GM21717 (cell line): ENCODE data around the gene FBLIM1.

Experiments
- ATAC-seq: cut with Tn5 transposase; IDR thresholded peaks from one replicate; pipeline ENCODE4 v1.9.1; 2021; ENCODE audit warnings: mild to moderate bottlenecking, moderate library complexity; ENCODE audit not compliant: unreplicated experiment

Gene FBLIM1, protein sequence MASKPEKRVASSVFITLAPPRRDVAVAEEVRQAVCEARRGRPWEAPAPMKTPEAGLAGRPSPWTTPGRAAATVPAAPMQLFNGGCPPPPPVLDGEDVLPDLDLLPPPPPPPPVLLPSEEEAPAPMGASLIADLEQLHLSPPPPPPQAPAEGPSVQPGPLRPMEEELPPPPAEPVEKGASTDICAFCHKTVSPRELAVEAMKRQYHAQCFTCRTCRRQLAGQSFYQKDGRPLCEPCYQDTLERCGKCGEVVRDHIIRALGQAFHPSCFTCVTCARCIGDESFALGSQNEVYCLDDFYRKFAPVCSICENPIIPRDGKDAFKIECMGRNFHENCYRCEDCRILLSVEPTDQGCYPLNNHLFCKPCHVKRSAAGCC

DNA sequence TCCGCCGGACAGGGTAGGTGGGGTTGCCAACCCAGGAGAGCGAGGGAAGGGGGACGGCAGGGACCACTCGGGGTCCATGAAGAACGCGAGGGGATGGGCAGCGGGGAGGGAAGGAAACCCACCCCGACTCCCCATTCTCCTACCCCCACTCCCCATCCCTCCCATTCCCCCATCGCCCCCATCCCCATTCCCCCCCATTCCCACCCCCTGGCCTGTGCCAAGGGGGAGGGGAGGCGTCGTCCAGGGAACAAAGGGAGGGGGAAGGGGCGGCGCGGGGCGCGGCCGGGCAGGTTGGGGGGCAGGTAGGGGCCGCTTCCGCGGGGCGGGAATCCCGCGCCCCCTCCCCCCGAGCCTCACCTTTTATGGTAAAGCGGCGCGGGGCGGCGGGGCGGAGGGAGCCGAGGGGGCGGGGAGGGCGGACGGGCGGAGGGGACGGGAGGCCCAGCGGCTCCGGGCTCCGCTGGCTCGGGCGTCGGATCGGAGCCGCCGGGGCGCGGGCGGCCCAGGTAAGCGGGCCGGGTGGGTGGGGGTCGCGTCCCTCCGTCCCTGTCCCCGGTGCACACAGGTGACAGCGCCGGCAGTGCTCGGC lies at the start of gene FBLIM1:
Gene FBLIM1, plus strand, starts transcription at position 453 of the 589 bp plus-strand sequence. CDS start 6,189 bp downstream, outside the sequence.
- no peak for ATAC-seq

DNA sequence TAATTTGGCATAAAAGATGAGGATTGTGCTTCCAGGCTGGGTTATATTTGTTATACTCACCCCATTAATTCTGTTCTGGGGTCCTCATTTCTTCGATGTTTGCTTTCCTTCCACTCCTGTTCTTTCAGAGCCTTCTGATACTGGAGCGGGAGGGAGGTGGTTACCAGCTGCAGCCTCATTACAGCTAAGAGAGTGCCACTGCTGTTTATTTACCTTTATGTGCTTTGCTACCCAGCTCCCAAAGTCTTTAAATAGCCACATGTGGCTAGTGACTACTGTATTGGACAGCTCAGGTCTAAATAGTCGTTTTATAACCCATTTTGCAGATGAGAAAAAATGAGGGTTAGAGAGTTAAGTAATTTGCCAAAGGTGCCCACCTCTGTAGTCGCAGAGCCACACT lies 49.4 kb upstream of the FBLIM1 start:
- ATAC-seq: no peak

DNA sequence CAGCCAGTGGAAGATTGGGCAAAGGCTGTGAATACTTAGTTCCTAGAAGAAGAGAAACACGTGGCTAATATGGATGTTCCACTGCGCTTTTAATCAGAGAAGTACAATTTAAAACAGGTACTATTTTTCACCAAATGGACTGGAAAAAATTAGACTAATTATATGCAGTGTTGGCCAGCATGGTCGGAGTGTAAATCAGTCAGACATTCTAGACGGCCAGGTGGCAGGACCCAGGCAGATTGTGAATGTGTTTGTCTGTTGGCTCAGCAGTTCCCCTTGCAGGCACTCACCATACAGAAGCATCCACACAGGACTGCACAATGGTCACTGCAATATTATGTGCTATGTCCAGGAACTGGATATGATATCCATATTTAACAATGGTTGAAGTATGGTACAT lies 46.4 kb upstream of the FBLIM1 start:
- ATAC-seq: no peak

DNA sequence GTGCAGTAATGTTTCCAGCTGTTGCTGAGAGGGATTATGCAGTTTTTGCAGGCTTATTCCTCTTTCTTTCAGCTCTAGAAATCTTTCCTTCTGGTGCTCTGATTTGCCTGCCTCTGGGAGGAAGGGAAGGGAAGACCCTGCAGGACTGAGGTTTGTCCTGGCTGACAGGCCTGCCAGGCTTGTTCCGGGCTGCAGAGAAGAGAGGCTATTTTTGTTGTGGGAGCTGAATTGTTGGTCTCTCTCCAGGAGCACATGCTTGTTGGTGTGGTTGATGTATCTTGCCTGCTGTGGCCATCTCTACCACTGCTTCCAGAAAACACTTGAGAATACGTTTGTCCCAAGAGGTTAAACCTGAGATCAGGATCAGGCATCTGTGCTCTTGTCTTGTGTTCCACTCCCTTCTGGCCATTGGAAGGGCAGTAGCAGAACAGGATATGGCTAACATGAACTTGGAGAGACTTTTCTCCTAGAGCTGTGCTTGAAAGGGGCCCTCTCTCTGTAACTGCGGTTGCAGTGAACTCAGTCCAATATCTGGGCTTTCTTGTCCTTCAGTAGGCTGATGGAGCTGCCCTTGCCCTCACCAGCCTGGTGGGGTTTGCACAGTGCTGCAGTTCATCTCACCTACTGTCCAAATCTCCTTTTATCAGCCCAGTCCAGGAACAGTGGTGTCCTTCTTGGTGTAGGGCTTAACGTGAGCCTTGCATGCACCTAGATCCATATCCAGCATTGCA lies 44.0 kb upstream of the FBLIM1 start:
- ATAC-seq: no peak

DNA sequence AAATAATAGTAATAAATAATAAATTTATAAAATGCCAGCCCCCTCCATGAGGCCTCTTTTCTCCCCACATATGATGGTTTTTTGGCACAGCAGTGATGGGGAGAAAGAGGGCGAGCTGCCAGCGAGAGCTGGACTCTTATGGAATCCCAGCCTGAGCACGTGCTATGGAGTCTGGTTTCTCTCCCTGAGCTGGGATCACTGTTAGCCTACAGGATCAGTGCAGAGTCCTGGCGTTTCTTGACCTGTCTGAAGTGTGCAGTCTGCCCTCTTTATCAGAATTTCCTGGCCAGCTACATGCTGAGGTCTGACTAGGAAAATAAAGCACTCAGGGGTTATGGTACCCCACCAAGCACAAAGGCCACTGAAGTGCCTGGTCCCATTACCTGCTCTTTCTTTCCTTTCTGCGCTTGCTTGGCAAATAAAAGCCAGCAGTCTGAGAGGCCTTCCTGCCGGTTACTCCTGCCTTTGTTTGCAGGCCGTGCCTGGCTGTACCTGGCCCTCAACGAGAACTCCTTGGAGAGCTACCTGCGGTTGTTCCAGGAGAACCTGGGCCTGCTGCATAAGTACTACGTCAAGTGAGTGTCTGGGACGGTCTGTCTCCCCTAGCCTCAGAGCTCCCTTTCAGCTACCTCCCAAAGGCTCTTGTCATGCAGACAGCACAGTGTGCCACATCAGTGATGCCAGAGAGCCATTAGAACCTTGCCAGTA lies 41.0 kb upstream of the FBLIM1 start:
- ATAC-seq: no peak

DNA sequence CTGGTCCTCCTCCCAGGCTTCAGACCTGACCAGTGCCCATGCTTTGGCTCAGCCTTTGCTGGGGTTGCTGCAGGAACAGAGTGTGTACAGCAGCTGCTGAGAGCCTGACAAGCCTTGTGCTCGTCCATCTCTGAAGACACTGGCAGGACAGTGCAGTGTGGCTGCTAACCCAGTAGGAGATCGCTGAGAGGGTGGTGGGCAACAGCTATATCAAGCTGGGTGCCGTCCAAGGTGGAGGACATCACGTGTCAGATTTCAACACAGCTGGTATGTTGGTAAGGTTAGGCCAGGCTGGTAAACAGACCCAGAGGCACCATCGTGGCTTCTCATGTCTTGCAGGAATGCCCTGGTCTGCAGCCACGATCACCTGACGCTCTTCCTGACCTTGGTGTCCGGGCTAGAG lies 40.4 kb upstream of the FBLIM1 start:
- no peak for ATAC-seq

DNA sequence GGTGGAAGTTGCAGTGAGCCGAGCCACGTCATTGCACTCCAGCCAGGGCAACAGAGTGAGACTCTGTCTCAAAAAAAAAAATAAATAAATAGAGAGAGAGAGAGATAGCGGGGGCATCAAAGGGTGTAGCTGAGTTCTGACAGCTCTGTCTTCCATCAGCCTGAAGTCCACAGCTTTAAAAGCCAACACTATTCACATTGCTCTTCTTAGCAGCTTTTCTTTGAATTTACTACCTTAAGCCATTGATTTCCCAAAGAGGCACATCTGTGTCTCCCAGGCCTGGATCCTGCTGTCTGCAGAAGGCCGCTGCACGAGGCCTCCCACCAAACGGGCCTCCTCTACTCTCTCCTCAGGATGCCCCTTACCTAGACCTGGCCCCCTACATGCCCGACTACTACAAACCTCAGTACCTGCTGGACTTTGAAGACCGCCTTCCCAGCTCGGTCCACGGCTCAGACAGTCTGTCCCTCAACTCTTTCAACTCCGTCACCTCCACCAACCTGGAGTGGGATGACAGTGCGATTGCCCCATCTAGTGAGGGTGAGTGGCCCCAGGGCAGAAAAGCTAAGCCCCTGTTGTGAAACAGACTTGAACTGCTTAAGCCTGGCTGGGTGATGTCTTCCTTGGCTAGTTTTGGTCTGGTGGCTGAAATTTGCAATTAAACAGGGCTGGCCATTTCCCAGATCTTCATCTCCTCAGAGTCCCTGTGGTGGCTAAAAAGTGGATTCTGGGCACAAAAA lies 39.0 kb upstream of the FBLIM1 start:
- no peak for ATAC-seq

DNA sequence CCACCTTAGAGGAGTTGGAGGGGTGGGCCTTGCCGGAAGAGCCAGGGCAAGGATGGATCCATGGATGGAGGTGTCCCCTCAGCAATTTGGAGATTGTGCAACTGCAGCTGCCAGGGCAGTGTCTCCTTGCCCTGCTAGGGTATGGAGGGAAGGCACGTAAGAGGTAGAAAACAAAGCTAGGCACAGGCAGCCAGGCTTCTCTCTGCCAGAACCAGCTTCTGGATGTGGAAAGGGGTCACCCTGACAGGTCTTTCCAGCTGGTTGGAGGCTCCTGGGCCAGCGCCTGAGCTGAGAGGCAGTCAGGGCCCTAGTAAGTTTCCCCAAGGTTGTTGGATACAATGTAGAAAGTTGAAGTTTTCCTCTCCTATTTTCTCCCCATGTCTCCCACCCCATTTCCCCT lies 37.7 kb upstream of the FBLIM1 start:
- ATAC-seq: no peak

DNA sequence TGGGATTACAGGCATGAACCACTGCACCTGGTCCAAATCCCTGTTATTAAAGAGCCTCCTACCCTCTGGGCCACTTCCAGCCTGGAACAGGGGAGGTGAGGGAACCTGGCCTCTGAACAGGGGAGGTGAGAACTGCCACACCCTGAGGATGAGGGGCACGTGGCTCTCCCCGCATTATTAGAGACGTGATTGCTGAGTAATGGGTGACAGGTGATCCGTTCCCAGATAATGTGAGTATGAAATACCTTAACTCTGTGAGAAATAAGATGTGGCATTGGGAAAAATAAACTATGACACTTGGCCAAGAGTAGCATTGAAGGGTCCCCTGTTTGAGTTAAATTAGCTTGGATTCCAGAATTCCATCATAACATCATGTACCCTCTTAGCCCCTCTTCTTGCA lies 36.2 kb upstream of the FBLIM1 start:
- no peak for ATAC-seq

DNA sequence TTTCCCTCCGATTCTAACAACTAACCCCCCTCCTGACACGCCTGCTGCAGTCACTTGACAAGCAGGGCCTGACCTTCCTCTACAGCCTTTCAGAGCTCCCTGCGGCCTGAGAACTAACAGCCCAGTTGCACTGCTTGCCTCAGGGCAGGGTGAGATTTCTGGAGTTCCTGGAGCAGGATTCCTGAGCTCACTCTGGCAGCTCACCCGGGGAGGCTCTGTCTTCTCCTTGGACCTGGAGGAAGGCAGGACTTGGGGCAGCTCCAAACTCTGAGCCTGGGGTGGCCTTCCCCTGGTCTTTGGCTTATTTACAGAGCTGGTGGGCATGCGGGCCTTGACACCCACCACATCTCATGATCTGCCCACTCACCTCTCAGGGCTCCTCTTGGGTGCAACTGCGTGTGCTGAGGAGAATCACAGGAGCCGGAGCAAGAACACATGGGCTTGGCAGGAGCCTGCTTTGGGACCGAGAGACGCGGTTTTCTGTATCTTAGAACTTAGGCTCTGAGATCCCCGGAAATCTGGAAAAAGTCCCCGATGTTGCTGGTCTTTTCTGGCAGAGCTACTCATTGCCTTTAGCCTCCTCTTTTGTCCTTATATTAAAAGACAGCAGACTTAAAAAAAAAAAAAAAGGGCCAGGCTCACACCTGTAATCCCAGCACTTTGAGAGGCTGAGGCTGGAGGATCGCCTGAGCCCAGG lies 35.6 kb upstream of the FBLIM1 start:
- ATAC-seq: no peak

DNA sequence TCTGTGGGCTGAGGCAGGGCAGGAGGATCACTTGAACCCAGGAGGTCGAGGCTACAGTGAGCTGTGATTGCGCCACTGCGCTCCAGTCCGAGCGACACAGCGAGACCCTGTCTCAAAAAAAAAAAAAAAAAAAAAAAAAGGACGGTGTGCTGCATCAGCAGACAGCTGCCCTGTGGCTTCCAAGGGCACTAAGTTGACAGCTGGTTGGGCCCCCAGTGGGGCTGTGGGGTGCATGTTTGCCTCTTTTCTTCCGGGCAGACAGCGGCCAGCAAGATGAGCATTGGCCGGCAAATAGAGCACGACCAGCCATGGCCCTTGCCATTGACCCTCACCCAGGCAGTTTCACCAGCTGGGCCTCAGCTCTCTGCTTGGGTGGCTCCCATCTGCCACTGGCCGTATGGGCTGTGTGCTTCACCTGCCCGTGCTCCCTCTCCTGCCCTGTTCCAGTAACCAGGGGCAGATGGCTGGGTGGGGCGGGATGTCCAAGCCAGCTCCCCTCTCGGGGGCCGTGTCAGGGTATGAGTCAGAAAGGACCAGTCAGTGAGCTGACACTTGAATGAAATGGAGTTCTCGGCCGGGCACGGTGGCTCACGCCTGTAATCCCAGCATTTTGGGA lies 34.9 kb upstream of the FBLIM1 start:
- no peak for ATAC-seq

DNA sequence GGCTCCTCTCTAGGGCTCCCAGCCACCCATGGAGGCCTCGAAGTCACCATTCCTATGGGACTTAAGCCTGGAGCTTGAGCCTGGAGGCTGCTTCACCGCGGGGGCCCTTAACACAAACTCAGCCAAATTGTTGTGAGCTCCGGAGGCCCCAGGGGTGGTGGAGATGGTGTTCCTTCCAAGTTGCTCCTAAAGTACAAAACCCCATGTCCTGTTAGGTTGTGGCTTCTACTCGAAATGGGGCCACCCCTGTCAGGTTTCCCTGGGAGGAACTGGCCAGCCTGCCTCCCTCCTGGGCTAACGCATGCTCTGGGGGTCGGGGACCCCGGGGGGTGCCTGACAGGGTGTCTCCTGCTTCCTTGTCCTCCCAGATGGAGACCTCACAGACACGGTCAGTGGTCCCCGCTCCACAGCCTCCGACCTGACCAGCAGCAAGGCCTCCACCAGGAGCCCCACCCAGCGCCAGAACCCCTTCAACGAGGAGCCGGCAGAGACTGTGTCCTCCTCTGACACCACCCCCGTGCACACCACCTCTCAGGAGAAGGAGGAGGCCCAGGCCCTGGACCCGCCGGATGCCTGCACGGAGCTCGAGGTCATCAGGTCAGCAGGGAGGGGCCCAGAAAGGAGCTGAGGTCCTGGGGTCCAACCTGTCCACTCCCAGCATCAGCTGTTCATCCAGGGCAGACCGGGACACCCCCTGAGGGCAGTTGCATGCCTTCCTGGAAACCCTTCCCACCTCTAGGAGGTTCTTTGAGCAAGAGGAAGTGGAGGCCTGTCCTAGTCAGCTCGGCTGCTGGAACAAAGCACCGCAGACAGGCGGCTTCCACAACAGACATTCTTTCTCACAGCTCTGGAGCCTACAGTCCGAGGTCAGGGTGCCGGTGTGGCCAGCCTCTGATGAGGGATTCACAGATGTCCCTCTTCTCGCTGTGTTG lies 33.4 kb upstream of the FBLIM1 start:
- ATAC-seq: no peak

DNA sequence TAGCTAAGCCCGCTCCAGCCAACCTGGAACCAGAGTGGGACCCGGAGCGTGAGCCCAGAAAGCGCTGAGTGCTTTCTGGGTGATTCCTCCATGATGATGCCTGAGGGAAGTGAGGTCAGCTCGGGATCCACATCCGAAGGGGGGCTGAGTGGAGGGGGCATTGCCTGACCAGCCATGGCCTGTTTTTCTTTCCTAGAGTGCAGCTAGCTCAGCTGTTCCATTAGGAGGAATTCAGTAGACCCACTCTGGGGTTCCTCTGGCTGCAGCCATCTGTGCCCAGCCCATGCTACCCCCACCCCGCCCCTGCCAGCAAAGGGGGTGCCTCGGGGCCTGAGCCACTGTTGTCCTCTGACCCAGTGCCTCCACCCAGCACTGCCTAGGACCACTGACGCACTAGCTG lies 32.1 kb upstream of the FBLIM1 start:
- no peak for ATAC-seq

DNA sequence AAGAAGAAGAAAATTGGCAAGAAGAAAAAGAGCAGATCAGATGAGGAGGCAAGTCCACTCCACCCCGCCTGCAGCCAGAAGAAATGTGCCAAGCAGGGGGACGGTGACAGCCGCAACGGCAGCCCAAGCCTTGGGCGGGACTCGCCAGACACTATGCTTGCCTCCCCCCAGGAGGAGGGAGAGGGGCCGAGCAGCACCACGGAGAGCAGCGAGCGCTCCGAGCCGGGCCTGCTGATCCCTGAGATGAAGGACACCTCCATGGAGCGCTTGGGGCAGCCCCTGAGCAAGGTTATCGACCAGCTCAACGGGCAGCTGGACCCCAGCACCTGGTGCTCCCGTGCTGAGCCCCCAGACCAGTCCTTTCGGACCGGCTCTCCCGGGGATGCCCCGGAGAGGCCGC lies 31.6 kb upstream of the FBLIM1 start:
- ATAC-seq: no peak

DNA sequence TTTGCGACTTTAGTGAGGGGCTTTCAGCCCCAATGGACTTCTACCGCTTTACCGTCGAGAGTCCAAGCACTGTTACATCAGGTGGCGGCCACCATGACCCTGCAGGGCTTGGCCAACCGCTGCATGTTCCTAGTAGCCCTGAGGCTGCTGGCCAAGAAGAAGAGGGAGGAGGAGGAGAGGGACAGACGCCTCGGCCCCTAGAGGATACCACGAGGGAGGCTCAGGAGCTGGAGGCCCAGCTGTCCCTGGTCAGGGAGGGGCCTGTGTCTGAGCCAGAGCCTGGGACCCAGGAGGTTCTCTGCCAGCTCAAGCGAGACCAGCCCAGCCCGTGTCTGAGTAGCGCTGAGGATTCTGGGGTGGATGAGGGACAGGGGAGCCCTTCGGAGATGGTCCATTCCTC lies 31.2 kb upstream of the FBLIM1 start:
- no peak for ATAC-seq

DNA sequence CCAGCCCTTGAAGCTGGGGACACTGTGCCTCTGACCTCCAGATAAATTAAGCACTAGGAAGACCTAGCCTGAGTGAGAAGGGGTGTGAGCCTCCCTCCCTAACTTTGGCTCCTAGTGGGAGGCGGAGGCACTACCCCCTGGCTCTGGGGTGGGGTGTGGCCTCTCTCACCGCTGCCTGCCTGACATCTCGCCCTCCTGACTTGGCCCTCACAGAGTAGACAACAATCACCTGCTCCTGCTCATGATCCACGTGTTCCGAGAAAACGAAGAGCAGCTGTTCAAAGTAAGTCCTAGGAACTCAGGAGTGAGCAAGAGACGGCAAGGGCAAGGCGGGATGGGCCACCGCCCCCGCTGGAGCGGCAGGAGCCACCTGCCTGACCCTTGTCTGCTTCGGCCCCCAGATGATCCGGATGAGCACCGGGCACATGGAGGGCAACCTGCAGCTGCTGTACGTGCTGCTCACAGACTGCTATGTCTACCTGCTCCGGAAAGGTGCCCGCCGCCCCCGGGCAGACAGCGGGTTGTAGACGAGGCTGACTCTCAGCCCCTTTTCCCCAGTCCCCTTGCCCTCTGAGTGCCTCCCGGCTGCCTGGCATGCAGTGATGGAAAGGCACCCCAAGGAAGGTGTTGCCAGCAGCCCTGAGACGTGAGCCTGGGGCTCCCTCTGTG lies 30.6 kb upstream of the FBLIM1 start:
- ATAC-seq: no peak

DNA sequence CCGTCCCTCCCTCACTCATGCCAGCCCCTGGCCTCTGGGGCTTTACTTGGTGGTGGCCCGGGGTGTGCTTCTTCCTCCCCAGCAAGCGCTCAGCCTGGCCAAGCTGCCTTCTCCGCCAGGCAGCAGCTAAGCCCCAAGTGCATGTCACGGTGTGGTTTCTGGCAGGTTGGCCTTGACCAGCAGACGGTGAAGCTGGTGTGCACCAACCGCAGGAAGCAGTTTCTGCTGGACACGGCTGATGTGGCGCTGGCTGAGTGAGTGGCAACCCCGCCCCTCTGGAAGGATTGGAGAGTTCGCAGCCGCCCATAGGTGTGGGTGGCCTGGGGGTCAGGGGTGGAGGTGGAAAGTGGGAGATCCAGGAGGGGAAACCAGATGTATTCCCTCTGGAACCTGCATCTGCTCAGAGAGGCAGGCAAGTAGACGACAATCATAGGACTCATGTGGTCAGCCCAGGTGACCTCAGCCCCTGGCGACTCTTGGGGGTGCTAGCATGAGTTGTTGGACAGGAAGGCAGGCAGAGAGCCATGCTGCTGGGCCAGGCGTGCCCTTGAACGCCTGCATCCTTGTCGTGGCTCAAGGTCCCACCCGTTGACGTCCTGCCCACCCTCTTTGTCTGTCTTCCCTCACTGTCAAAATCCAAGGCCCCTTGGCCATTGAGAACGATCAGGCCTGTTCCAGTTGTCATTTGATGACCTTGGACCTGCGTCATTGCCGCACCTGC lies 29.5 kb upstream of the FBLIM1 start:
- no peak for ATAC-seq
